Measurements from ENCODE around the gene MKRN2. TPM values are rescaled to one million over a fixed set of nuclear protein-coding genes. Genes with fewer than 3 reads are reported as not detected.
"Not testable (repeated sequence)": the region's sequence is repeated elsewhere in the genome, so short reads cannot be mapped to it uniquely, and the experiment has no call there.

The MKRN2 gene
- total RNA-seq, 1 donor from 2014 or later: 23.9 TPM

DNA sequence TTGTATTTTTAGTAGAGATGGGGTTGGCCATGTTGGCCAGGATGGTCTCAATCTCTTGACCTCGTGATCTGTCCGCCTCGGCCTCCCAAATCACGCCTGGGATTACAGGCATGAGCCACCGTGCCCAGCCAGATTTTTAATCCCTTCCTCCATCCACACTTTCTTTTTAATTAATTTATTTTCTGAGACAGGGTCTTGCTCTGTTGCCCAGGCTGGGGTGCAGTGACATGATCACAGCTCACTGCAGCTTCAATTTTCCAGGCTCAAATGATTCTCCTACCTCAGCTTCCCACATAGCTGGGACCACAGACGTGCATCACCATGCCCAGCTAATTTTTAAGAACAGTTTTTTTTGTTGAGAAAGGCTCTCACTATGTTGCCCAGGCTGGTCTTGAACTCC is 63.4 kb downstream of the MKRN2 start:
- DNase-seq (ENCODE audit: low spot score) (no peak), ATAC-seq (no peak)
- intact Hi-C loops (cut with DNase I): no loop called here

DNA sequence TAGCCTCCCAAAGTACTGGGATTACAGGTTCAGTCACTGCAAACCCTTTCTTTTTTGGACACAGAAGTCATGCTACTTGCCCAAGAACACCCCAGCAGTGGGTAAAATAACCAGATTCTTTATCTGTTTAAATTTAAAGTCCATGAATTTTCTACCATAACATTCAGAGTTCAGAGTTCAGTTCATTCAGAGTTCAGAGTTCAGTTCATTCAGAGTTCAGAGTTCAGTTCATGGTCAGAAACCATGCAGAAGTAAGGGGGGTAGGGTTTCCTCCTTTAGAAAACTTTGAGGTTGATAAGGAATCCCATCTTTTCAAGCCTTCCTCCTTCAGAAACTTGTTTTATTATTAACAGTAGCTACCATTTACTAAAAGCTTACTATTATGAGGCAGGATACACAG is 63.8 kb downstream of the MKRN2 start:
- intact Hi-C loops (cut with DNase I): no loop called here
- ATAC-seq (no peak), DNase-seq (ENCODE audit: low spot score) (no peak)

DNA sequence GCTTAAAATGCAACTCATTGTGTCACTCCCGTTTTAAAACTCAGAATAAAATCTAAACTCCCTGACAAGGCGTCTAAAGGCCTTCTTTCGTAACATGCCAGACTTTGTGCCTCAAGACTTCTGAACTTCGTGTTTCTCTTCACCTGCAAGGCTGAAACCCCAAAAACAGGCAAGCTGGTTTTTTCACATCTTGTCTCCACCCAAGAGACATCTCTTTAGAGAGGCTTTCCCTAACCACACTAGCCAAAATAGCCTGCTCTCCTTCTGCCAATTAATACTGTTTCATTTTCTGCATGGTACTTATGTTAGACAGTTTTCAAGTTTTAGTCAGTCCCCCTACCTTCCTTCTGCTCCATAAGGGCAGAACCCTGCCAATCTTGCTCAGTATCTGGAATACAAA is 65.4 kb downstream of the MKRN2 start:
- intact Hi-C loops (cut with DNase I): no loop called here
- ATAC-seq: no peak

DNA sequence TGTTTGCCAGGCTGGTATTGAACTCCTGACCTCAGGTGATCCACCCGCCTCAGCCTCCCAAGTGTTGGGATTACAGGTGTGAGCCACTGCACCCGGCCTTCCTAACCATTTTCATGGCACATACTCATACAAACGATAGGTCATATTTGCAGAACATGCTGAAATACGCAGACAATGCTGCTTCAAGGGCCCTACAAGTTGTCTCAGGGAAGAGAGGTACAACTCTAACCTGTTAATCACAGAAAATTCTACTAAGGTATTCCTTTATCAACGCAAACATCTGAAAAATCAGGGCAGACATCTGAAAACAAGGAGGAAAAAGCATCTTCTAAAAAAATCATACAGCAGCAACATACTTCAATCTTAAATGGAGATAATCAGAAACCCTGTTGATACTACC is 67.2 kb downstream of the MKRN2 start:
- DNase-seq (ENCODE audit: low spot score) (no peak), ATAC-seq (no peak)
- intact Hi-C loops (cut with DNase I): no loop called here

More for the DNA sequence above, 65.4 kb downstream of the MKRN2 start:
- no peak for DNase-seq (ENCODE audit: low spot score)

DNA sequence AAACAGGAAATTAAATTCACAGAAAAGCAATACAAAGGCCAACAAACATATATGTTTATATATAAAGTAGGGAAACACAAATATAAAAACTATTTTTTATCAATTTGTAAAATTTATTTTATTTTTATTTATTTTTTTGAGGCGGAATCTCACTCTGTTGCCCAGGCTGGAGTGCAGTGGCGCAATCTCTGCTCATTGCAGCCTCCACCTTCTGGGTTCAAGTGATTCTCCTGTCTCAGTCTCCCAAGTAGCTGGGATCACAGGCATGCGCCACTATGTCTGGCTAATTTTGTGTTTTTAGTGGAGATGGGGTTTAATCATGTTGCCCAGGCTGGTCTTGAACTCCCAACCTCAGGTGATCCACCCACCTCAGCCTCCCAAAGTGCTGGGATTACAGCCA is 68.1 kb downstream of the MKRN2 start:
- ATAC-seq; intact Hi-C loops (cut with DNase I); DNase-seq (ENCODE audit: low spot score): not testable (repeated sequence)

DNA sequence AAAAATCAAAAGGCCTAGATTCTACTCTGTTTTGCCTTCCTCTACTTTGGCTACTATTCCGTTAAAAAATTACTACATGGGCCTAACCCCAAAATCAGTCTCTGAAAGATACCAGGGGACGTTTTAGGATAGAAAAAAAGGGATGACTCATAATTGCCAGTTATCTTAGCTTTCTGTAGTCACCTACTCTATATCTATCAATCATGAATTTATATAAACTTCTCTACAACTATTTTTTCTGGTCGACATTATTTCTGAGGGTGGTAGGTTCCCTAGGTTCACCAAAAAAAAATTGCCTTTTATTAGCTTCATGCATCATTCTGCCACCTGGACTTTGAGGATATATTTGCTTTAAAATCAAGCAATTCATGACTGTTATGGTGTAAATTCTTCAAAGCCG is 70.5 kb downstream of the MKRN2 start:
- DNase-seq (ENCODE audit: low spot score) (no peak), ATAC-seq (no peak)
- intact Hi-C loops (cut with DNase I): no loop called here

DNA sequence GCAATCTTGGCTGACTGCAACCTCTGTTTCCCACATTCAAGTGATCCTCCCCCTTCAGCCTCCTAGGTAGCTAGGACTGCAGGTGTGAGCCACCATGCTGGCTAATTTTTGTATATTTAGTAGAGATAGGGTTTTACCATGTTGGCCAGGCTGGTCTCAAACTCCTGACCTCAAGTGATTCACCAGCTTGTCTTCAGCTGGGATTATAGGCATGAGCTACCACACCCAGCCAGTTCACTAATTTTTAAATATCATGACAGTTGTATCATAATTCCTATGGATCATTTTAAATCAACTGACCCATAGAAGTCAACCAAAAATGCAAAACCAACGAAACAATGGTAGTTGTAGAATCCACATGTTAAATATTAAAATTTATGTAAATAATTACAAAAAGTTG is 71.9 kb downstream of the MKRN2 start:
- ATAC-seq: no peak
- intact Hi-C loops (cut with DNase I): no loop called here
- DNase-seq (ENCODE audit: low spot score): no peak

DNA sequence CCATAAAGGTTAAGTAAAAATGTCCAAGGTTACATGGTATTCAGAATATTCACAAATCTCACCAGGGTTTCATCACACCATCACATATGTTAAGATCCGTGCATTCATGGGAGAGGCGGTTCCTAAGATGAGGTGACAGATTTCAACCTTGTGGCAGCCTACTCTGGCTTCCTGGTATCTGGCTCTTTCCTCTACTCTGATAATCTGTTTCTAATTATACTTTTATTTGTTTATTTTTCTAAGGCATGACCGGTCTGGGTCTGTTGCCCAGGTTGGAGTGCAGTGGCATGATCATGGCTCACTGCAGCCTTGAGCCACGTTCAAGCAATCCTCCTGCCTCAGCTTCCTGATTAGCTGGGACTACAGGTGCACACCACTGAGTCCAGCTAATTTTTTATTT is 72.7 kb downstream of the MKRN2 start:
- intact Hi-C loops (cut with DNase I): no loop called here
- no peak for DNase-seq (ENCODE audit: low spot score)
- peak; percentile 48 for ATAC-seq

DNA sequence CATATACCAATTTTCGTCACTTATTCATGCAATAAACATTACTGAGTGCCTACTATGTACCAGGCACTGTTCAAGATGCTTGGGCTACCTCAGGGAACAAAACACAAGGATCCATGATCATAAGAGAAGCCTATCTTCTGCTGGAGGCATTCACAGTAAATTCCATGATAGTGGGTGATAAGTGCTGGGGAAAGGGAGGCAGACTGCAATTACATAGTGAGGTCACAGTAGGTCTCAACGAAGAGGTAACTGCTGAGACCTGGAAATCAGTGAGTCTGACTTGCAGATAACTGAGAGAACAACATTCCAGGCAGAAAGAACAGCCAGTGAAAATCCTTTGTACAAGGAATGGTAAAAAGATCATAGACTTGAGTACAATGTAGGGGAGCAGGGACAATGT is 73.4 kb downstream of the MKRN2 start:
- DNase-seq (ENCODE audit: low spot score): no peak
- no peak for ATAC-seq
- intact Hi-C loops (cut with DNase I): no loop called here

DNA sequence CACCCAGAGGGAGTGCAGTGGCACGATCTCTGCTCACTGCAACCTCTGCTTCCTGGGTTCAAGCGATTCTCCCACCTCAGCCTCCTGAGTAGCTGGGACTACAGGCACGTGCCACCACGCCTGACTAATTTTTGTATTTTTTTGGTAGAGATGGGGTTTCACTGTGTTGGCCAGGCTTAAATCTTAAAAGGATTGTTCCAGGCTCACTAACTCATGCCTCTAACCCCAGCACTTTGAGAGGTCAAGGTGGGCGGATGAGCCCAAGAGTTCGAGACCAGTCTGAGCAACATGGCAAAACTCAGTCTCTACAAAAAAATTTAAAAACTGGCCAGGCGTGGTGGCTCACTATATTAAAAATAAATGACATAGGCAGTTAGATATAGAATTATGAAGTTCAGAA is 74.0 kb downstream of the MKRN2 start:
- DNase-seq (ENCODE audit: low spot score); ATAC-seq; intact Hi-C loops (cut with DNase I): not testable (repeated sequence)

DNA sequence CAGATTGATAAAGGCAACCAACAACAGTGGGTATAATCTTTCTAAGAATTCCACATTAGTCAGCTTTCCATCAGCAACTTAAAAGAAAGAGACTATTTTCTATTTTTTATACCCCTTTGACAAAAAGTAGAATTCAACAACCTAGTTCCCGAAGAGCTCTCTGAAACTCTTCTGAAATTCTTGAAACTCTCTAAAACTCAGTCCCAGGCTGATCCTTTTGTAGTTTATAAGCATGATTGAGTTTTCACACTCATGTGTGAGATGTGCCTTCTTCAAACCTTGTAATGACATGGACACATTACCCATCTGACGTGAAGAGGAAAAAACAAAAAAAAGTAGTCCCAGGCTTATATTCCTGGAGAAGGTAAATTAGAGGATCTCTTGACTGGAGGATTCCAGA is 75.6 kb downstream of the MKRN2 start:
- DNase-seq (ENCODE audit: low spot score) (no peak), ATAC-seq (no peak)
- intact Hi-C loops (cut with DNase I): no loop called here

DNA sequence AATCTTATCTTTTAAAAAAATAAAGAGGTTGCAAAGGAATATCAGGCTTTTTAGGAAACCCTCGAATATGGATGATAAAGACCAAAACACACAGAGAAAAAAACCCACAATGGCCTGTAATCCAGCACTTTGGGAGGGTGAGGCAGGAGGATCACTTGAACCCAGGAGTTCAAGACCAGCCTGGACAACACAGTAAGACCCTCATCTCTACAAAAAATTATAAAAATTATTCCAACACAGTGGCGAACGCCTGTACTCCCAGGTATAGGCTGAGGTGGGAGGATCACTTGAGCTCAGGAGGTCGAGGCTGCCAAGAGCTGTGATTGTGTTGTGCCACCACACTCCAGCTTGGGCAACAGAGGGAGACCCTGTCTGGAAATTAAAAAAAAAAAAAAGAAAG is 76.2 kb downstream of the MKRN2 start:
- DNase-seq (ENCODE audit: low spot score) (no peak), ATAC-seq (no peak)
- intact Hi-C loops (cut with DNase I): no loop called here

Other genes starting within 250 kb of the MKRN2 start
- 22.2 TPM for gene TSEN2, start 72.6 kb upstream of the MKRN2 start, total RNA-seq
- gene MKRN2OS, start 11.6 kb upstream of the MKRN2 start, total RNA-seq: not detected
- 90.5 TPM for gene RAF1, start 107.0 kb downstream of the MKRN2 start, total RNA-seq
- not detected for gene TMEM40, start 202.2 kb downstream of the MKRN2 start, total RNA-seq
- gene CAND2, start 239.6 kb downstream of the MKRN2 start, total RNA-seq: 16.8 TPM